Fibroblast of skin of abdomen (primary cell): Measurements from ENCODE around the gene AIF1L.
"Not testable (repeated sequence)": the region's sequence is repeated elsewhere in the genome, so short reads cannot be mapped to it uniquely, and the experiment has no call there.

Experiments used
- DNase-seq: peaks from one replicate; pipeline ENCODE4 v3.0.0-alpha.2; 2013

AIF1L gene

DNA sequence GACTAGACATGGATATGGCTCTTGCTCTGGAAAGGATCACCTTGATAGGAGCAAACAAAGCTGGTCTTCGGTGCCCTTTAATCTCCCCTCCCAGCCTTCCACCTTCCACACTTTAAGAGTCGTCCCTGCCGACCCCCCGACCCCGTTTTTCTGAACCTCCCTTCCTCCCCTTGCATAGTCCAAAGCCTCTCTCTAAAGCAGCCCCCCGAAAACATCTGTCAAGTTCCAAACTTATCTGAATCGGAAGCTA, 28.6 kb downstream of the AIF1L start:
- DNase-seq = no peak

DNA sequence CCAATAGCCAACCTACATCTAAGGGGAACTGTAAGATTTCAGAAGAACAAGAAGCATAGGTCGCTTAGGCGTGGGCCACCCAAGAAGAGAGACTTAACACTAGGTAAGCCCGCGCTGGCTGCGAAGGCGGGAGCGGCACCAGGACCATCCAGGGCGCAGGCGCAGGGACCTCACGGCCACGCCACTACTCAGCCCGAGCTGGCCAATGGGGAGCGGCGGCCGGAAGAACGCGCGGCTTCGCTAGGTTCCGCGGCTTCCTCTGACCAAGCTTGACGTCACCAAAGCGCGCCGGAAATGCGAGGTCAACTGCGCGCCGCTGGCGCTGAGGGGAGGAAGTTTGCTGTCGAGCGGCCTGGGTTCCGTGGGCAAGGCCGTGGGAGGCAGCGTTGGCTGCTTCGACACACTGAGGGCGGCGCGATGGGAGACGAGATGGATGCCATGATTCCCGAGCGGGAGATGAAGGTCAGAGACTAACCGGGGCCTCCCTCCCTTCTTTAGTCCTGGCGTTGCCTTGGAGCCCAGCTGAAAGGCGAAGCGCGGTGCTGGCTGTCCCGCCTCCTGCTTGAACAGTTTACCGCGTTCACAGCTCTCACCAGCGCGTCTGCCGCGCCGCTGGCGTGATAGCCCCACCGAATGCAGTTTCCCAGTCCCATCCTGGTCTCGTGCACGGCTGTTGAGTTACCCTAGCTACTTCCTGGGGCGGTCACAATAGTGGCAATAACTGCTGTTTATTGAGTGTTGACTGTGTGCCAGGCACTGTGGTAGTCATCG, 29.1 kb downstream of the AIF1L start, which contains the start of gene NUP214:
NUP214 (plus strand) TSS at position 299 of the 771 bp plus-strand sequence; CDS start at position 418, 119 bp downstream.
- peak; percentile 97 for DNase-seq

DNA sequence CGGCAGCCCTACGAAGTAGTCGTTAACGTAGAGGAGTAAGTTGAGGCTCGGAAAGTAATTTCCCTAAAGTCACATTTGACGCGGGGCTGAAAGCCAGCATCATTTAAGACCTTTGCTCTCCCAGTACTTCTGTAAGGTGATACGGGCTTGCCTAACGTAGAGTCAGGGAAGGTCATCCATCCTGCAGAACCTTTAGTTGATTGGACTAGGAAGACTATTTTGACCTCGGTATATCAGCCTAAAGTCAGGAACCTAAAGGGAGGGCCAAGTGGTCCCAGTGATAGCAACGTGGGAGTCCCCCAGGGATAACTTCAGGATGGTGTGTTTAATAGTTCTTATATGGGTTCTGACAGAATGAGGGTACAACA, 29.7 kb downstream of the AIF1L start:
- no peak for DNase-seq

DNA sequence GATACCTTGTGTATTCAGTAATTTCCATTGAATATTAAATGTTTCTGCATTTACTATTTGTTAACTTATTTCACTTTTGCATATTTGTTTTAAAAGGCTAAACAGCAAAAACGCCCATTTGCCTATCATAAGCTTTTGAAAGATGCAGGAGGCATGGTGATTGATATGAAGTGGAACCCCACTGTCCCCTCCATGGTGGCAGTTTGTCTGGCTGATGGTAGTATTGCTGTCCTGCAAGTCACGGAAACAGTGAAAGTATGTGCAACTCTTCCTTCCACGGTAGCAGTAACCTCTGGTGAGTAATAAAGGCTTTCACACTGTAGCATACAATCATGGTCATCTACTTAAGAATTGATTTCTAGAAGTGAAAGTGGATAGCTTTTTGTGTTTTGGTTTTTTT, 32.9 kb downstream of the AIF1L start:
- DNase-seq = no peak

DNA sequence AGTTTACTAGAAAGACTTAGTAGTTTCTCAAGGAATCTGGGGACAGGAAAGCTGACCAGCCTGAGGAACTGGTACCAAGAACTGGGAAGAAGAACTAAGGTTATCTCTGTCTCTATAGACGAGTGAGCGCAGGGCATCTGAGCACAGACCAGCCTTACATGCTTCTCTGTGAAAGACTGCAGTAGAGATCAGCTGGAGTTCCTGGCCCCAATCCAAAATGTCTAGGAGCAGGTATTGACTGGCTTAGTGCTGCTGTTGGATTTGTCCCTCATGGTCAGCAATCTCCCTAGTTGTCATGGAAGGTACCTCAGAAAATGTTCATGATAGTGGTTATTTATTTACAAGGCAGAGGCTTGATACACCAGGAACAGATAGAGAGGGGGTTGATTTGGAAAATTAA, 42.3 kb downstream of the AIF1L start:
- no peak for DNase-seq

DNA sequence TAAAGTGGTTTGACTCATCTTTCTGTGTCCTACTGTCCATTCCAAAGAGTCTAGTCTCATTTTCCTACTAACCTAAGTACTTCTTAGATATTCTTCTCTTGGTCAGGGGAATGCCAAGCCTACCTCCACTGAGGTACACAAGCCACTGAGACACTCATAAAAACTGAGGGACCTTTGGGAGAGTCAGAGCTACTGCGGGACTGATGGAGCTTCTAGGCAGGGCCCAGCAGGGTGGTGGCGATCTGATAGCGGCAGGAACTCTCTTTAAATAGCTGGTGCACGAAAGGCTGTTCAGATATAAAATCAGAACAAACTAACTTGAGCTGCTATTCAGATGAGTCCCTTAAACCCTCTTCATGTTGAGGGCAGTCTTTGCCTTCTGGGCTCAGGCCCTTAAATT, 43.8 kb downstream of the AIF1L start:
- DNase-seq = no peak

DNA sequence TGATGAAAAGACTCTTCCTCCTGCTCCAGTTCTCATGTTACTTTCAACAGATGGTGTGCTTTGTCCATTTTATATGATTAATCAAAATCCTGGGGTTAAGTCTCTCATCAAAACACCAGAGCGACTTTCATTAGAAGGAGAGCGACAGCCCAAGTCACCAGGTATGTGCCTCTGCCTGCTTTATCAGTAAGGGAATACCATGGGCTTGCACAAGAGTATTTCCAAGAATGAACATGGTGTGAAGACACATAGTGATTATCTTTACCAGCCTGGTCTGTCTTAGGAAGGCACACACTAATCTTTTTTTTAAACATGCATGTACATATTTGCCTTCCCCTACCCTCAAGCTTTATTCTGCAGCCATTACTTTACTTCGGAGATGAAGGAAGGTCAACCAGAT, 44.2 kb downstream of the AIF1L start:
- no peak for DNase-seq

DNA sequence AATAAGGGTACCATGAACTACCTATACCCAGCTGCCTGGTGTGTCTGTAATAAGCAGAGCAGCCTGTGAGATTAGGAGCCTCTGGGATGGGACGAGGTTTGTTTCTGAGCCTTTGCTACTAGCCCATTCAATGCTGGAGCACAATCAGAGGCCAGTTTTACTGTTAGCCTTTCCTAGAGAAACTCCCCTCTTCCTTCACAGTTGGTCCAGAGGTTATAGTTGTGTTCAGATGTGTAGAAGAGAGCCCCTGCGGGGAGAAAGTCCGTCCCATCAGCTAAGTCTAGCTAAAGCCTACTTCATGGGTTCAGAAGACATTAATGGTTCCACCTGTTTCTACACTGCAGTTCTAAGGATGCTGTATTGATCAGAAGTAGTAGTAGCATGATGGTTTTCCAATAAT, 45.8 kb downstream of the AIF1L start:
- DNase-seq = no peak

DNA sequence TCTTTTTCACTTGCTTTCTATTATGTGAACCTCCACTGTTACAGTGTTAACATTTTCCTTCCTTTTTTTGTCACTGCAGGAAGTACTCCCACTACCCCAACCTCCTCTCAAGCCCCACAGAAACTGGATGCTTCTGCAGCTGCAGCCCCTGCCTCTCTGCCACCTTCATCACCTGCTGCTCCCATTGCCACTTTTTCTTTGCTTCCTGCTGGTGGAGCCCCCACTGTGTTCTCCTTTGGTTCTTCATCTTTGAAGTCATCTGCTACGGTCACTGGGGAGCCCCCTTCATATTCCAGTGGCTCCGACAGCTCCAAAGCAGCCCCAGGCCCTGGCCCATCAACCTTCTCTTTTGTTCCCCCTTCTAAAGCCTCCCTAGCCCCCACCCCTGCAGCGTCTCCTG, 47.9 kb downstream of the AIF1L start:
- DNase-seq = no peak

DNA sequence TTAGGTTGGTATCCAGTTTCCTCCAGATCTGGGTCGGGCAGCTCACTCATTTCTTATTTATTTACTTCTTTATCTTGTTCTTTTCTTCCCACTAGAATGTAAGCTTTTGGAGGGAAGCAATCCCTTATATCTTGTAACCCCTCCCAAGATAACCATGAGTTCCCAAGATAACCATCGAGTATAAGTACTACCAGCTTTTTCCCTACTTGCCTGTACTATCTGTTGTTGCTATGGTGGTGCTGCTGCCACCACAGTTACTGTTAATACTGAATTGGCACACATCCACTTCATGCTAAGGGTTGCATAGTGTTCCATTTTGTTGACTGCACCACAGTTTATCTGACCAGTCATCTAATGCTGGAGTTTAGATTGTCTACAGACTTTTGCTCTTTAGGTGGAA, 48.9 kb downstream of the AIF1L start:
- no peak for DNase-seq

DNA sequence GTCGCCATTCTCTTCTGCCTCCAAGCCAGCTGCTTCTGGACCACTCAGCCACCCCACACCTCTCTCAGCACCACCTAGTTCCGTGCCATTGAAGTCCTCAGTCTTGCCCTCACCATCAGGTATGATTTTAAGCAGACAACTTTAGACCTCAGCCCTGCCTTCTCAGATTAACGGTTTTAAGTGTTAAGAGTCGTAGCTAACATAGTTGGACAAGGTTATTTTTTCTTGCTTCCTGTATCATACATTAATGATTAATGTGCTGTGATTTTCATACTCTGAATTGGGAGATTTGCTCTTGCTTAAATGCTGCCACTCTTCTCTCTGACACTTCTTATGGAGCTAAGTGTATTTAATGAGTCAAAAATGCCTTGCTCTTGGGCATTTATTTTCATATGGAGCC, 49.9 kb downstream of the AIF1L start:
- no peak for DNase-seq

DNA sequence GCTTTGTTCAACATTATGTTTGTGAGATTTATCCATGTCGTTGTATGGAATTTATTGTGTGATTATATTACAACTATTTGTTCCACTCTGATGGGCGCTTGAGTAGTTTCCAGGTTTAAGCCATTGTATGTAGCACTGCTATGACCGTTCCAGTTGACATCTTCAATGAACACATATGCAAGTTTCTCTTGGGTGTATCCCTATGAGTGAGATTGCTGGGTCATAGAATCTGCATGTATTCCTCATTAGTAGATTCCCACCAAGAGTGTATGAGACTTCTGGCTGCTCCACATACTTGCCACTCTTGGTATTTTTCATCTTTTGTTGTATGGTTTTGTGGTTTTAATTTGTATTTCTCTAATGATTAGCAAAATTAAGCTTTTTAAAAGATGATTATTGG, 51.9 kb downstream of the AIF1L start:
- DNase-seq = no peak

DNA sequence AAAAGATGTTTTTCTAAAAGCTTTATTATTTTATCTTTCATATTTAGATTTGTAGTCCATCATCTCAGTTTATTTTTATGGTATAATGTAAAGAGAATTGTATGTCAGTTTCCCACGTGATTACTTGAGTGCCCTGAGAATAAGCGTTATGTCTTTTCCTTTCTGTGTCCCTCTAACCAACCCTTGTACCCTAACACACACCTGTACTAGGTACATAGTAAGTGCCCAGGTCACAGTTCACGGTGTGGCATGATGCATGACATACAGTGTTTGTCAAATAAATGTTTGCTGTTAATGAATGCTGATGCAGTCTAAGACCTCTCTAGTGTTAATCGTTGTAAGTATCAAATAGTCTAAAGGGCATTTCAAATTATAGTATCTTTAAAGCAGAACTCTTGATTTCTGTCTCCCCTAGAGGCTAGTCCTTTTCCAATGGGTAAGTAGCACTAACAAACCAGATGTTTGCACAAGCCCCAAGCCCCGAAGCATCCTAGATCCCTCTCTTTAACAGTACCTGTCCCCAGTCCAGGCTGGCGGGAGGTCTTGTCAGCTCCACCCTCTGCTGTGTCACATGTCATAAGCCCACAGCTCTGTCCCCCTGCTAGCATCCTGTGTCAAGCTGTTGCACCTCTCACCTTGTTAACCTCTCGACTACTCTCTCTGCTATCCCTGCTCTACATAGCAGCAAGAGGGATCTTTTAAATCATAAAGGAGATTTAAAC, 52.8 kb downstream of the AIF1L start:
- DNase-seq = no peak

DNA sequence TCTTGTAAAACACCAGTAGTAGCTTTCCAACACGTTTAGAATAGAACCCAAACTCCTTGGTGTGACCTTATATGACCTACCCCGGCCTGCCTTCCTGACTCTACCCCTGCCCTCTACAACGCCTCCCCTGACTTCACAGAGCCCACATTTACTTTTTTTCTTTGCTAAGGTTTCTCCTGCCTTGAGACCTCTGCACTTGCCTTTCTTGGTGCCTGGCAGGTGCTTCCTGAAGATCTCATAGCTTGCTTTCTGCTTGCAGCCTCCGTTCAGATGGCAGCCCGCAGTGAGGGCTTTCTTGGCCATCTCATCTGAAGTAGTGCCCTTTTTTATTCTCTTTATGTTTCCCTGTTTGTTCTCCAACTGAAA, 53.3 kb downstream of the AIF1L start:
- no peak for DNase-seq

DNA sequence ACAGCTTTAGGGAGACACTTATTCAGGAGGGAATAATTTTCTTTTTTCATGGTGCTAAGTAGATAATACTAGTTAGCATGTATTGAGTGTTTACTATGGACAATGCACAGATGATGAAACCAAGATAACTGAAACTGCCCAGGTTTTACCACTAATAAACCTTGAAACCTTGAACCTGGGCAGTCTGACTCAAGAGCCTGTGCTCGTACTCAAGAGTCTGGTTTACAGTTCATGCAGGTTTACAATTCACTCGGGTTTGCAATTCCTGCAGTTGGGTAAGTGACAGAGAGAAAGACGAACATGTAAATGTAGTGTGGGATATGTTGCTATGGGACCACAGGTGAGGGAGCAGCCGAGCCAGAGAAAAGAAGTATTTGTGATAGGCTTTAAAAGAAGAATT, 57.3 kb downstream of the AIF1L start:
- DNase-seq = no peak

DNA sequence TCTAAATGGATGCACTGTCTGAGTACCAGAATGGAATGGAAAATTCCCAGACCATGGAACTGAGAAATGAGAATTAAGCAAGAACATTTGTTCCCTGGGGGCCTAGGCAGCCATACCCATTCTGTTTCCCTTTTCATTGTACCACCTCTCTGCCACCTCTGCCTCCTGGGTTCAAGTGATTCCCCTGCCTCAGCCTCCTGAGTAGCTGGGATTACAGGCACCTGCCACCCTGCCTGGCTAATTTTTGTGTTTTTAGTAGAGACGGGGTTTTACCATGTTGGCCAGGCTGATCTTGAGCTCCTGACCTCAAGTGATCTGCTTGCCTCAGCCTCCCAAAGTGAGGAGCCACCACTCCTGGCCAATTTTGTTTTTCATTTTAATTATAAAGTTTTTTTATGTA, 62.3 kb downstream of the AIF1L start:
- DNase-seq = not testable (repeated sequence)

DNA sequence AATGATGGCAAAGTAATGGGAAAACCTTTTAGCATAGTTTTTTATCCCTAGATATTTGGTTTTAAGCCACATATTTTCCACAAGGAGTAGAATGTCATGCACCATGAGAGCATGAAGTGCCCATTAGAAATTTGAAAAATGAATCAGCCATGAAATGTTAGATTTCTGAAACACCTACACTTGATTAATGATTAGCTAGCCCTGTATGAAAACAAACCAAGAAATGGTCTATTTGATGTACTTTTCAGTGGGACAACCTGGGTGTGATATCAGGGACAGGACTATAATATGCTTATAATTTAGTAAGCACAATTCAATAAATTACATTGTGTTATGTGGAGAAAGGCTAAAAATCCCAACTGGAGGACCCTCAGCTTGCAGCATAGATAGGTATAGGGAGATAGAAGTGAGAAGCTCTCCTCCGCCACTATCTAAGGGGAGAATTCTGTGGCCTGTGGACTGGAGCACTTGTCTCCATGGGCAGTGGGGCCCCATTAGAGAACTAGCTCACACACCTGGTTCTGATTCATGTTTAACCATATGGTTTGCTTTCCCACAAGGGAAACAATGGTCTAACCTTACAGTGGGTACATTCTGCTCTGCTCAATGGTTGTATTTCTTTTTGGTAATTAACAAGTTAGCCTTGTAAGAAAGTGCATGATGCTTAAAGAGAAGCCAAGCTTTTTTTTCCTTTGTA, 64.2 kb downstream of the AIF1L start:
- no peak for DNase-seq

DNA sequence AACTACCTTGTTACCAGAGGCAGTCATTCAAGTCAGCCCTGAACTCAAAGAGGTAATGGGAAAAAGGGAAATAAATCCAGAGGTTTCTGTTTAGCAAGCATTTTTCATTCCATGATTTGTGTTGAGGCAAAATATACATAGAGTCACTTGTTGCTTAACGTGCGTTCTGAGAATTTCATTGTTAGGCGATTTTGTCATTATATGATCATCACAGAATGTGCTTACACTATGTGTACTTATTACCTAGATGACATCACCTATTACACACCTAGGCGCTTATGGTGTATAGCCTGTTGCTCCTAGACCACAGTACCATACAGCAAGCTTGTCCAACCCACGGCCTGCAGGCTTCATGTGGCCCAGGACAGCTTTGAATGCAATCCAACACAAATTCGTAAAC, 65.3 kb downstream of the AIF1L start:
- no peak for DNase-seq

DNA sequence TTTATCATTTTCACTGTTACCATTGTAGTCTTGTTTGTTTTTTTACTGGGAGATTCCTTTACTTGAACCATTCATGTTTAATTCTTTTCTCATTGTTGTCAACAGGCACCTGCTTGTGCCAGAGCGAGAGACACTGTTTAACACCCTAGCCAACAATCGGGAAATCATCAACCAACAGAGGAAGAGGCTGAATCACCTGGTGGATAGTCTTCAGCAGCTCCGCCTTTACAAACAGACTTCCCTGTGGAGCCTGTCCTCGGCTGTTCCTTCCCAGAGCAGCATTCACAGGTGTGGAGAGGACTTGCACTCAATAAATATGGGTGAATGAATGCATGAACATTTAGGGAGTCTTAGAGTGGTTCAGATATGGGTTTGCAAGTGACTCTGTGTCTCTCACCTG, 66.6 kb downstream of the AIF1L start:
- DNase-seq = no peak

DNA sequence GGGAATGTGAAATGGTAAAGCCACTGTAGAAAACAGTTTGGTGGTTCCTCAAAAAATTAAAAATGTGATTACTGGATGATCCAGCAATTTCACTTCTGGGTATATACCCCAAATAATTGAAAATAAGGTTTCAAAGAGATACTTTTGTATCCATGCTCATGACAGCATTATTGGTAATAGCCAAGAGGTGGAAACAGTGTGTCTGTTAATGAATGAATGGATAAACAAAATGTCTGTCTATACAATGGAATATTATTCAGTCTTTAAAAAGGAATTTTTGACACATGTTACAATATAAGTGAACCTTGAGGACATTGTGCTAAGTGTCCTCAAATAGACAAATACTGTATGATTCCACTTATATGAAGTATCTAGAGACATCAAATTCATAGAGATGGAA, 69.2 kb downstream of the AIF1L start:
- DNase-seq = no peak

DNA sequence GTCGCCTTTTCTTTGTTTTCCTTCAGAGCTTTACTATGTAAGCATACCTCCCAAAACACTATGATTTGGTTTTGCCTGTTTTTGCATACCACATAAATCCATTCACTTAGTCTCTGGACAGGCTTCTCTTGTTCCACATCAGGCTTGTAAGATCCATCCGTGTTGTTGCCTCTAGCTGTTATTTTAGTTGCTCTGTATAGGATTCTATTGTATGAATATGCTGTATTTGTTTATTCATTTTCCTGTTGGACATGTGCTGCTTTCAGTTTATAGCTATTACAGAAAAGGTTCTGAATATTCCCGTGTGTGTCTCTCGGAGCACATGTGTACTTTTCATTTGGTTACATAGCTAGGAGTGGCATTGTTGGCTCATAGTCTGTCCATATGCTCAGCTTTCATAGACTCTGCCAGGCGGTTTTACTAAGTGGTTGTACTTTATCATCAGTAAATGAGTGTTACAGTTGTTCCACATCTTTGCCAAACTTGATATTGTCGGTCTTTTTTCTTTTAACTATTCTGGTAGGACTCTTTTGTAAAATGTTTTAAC, 70.9 kb downstream of the AIF1L start:
- DNase-seq = no peak

DNA sequence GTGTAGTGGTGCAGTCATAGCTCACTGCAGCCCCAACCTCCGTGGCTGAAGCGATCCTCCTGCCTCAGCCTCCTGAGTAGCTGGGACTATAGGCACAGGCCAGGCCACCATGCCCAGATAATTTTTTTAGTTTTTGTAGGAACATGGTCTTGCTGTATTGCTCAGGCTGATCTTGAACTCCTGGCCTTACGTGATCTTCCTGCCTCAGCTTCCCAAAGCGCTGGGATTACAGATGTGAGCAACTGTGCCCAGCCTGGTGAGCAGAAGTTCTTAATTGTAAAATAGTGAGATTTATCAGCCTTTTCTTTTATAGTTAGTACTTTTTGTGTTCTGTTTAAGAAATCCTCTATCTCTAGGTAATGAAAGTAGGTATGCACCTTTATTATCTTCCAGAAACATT, 71.6 kb downstream of the AIF1L start:
- no peak for DNase-seq

DNA sequence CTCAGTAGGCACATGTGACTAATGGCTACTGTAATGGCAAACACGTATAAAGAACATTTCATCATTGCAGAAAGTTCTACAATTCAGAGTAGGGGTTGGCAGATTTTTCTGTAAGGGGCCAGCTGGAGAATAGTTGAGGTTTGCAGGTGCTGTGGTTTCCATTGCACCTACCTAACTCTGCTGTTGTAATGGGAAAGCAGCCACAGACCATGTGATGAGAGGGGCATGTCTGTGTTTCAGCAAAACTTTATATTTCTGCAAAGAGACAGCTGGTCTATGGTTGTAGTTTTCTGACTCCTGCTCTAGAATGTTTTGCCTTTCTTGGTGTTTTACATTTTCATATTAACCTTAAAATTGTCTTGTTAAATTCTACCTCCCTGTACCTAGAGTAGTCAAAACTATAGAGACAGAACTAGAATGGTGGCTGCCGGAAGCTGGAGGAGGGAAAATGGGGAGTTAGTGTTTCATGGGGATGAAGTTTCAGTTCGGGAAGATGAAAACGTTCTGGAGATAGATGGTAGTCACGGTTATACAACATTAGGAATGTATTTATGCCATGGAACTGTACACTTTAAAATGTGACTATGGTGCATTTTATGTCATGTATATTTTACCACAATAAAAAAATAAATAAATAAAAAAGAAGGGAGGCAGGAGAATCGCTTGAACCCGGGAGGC, 73.4 kb downstream of the AIF1L start:
- no peak for DNase-seq
